Dendritic cell treated with granulocyte-macrophage colony-stimulating factor and Interleukin-4, amounts not matched to agents 40 ng/mL and 50 ng/mL, for 4 days (primary cell): ENCODE results near the gene FAH.

Experiments used
- H3K27ac Mint-ChIP-seq: one replicate; pipeline ENCODE4 v1.8.0; 2022; ENCODE audit warnings: mild to moderate bottlenecking, mixed read lengths
- H3K27me3 Mint-ChIP-seq: one replicate; pipeline ENCODE4 v1.8.0; 2022; ENCODE audit warnings: mild to moderate bottlenecking, mixed read lengths
- H3K36me3 Mint-ChIP-seq: one replicate; pipeline ENCODE4 v1.8.0; 2022; ENCODE audit warnings: low read depth, mixed read lengths
- H3K4me1 Mint-ChIP-seq: one replicate; pipeline ENCODE4 v1.8.0; 2022; ENCODE audit warnings: low read depth, mixed read lengths
- H3K4me3 Mint-ChIP-seq: one replicate; pipeline ENCODE4 v1.8.0; 2022; ENCODE audit warnings: mild to moderate bottlenecking, moderate library complexity, mixed read lengths
- H3K9me3 Mint-ChIP-seq: one replicate; pipeline ENCODE4 v1.8.0; 2022; ENCODE audit warnings: mixed read lengths
- intact Hi-C: fragments of 100-400 bp; cut with micrococcal nuclease; formaldehyde crosslinking; loops from one replicate; pipeline ENCODE4 v1.15.0; 2022

FAH gene

DNA sequence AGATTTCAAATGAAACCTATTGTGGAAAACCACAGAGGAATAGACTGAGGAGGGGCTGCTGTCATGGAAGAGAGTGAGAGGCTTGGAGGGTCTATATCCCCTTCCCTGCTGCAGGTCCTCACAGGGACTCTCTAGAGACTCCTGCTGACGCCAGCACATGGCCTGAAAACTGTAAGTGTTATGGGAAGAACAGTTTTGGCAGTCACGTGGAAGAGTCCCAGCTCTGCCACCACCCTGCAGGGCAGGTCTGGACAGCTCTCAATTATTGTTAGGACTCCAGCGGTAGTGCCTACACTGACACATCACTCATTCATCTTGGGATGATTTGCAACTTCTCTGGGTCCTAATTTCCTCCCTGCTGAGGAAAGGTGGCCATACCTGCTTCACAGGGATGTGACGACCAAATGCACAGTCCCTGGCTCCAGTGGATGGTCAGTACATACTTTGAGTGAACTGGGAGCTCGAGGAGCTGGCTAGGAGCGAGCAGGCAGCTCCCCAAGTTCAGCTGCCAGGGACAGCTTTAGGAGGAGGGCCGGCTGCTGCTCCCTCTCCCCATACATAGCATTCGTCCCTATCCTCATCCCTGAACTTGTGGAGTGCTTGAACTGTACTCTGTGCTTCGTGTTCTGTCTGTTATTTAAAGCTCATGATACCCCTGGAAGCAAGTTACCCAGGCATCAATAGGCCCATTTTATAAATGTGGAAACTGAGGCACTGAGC, 50.0 kb downstream of the FAH start:
- Mint-ChIP-seq H3K27me3 (peaks cover 11% of the 10 kb centered on the region), H3K36me3 (no peaks in the 10 kb centered on the region), H3K4me1 (no peaks in the 10 kb centered on the region), H3K9me3 (no peaks in the 10 kb centered on the region), H3K27ac (no peak overlapping the region), H3K4me3 (no peak overlapping the region)
- intact Hi-C loops, result no loop called here

DNA sequence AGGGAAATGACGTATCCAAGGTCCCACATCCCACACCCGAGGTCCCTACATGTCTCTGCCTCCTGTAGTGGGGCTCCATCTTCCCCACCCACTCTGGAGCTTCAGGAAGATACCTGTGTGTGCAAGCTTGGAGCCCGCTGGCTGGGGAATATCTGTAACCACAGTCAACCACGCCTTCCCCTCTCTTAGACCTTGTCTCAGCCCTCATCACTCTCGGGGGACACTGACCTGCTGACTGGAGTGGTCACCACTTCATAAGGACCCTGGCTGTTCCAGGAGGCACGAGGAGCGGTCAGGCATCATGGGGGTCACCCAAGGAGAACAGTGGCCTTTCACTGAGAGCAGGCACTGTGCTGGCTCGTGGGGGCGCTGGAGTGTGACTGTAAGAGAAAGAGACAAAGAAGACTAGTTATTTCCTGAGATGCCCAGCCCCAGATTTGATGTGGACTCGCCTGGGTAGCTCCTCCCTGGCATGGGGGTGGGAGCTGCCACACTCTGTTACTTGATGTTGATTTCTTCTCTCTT, 50.6 kb downstream of the FAH start:
- Mint-ChIP-seq H3K27ac (no peak overlapping the region), H3K9me3 (no peaks in the 10 kb centered on the region), H3K4me1 (no peaks in the 10 kb centered on the region), H3K4me3 (no peak overlapping the region), H3K27me3 (peaks cover 11% of the 10 kb centered on the region), H3K36me3 (no peaks in the 10 kb centered on the region)
- intact Hi-C loops, result no loop called here

DNA sequence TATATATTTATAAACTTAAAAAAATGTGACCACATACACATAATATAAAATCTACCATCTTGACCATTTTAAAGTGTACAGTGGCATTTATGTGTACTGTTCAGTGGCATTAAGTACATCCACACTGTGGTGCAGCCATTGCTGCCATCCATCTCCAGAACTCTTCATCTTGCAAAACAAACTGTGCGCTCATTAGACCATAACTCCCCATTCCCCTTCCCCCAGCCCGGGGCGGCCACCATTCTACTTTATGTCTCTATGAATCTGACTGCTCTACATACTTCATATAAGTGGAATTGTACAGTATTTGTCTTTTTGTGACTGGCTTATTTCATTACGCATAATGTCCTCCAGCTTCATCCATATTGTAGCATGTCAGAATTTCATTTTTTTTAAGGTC, 51.4 kb downstream of the FAH start:
- no peaks in the 10 kb centered on the region for H3K9me3 Mint-ChIP-seq
- H3K36me3 Mint-ChIP-seq, result no peaks in the 10 kb centered on the region
- H3K27me3 Mint-ChIP-seq, result peaks cover 11% of the 10 kb centered on the region
- intact Hi-C loops, result no loop called here
- no peak overlapping the region for H3K27ac Mint-ChIP-seq
- no peaks in the 10 kb centered on the region for H3K4me1 Mint-ChIP-seq
- H3K4me3 Mint-ChIP-seq, result no peak overlapping the region

DNA sequence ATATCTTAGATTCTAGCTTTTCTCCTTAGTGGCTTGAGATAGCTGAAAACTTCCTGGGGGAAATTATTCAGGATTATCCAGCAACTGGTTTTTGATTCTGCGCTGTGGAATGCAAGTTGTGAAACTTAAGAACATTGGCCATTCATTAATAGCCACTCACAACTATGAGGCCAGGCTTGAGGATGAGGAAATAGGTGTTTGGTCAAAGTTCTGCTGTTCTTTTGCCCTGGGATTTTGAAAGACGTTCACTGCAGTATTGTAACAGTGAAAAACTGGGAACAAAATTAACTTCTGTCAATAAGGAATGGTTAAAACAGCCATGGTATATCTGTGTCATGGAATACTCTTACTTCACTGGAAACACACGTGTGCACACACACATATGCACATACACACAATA, 55.1 kb downstream of the FAH start:
- no peaks in the 10 kb centered on the region for H3K36me3 Mint-ChIP-seq
- H3K27ac Mint-ChIP-seq, result no peak overlapping the region
- peaks cover 18% of the 10 kb centered on the region for H3K4me1 Mint-ChIP-seq
- peaks cover under 1% of the 10 kb centered on the region for H3K9me3 Mint-ChIP-seq
- intact Hi-C loops, result no loop called here
- no peak overlapping the region for H3K4me3 Mint-ChIP-seq
- H3K27me3 Mint-ChIP-seq, result peaks cover 11% of the 10 kb centered on the region

DNA sequence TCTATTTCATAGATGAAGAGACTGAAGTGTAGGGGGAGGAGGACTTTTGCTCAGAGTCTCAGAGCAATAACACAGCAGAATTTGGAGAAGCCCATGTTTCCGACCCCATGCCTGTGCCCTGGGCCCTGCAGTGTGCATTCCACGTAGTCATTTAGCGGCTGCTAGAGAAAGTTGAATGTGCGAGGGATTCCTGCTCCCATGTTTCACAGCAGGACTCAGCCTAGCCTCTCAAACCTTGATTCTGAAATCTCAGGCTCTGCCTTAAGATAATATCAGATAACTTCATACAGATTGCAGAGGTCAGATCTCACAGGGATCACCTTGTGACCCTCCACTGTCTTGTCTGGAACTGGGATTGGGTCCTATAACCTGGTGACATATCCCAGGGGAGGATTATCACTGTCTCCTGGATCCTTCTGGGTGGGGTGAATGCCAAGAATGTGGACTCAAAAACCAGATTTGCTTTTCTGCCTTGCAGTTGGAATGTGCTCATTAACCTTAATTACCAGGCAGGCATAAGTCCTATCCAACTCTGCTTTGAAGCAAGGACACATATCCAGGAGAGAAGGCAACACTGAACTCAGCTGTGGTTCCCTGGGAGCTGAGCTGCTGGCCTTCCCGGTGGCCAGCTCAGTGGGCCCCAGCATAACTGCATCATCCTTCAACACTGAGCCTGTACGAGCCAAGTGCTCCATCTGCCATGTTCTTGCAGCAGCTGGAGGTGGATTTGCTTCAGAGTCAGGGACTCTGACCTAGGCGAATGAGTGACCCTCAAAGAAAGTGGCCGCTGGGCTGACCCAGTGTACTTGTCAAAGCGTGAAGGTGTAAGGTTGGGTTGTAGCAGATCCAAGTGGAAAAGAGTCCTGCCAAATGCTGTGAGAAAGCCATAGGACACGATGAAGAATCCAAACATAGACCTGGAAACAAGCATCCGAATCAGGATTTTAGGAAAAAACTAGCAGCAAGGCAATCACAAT, 56.2 kb downstream of the FAH start:
- no peak overlapping the region for H3K4me3 Mint-ChIP-seq
- H3K36me3 Mint-ChIP-seq, result no peaks in the 10 kb centered on the region
- H3K27ac Mint-ChIP-seq, result no peak overlapping the region
- peaks cover 18% of the 10 kb centered on the region for H3K4me1 Mint-ChIP-seq
- peaks cover 9% of the 10 kb centered on the region for H3K9me3 Mint-ChIP-seq
- peaks cover 11% of the 10 kb centered on the region for H3K27me3 Mint-ChIP-seq
- intact Hi-C loops, result no loop called here

DNA sequence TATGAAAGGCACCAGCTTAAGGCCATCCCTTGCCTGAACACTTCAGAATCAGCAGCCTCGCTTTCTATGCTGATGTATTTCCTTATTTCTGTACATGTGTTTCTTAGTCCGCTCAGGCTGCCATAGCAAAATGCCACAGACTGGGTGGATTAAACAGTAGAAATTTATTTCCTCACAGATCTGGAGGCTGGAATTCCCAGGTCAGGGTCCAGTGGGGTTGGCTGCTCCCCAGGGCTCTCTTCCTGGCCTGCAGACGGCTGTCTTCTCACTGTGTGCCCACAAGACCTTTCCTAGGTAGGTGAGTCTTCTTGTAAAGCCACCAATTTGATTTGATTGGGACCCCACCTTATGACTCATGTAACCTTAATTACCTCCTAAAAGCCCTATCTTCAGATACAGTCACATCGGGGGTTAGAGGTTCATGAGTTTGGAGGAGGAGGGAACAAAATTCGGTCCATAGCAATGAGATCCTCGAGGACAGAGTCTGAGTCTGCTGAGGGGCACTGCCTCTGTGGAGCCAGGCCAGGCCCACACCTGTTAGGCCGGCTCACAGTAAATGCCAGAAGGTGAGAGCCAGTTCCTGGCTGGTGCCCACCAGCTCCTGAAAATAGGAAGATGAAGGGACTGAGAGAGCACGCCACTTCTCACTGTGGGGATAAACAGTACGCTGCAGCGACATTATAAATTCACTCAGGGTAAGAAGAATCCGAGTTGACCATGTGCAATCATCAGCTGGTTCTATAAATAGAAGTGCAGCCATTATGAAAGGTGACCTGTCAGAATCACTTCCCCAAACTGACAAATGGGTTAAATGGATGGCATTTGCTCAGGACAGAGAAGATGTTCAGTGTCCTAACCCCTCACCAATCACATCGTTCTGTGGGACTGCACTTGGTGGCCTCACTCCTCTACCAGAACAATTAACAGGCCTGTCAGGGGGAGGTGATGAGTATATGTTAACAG, 58.1 kb downstream of the FAH start:
- H3K4me1 Mint-ChIP-seq, result peaks cover 18% of the 10 kb centered on the region
- peaks cover 7% of the 10 kb centered on the region for H3K27me3 Mint-ChIP-seq
- no peak overlapping the region for H3K27ac Mint-ChIP-seq
- H3K36me3 Mint-ChIP-seq, result no peaks in the 10 kb centered on the region
- peaks cover 9% of the 10 kb centered on the region for H3K9me3 Mint-ChIP-seq
- intact Hi-C loops, result no loop called here
- no peak overlapping the region for H3K4me3 Mint-ChIP-seq

DNA sequence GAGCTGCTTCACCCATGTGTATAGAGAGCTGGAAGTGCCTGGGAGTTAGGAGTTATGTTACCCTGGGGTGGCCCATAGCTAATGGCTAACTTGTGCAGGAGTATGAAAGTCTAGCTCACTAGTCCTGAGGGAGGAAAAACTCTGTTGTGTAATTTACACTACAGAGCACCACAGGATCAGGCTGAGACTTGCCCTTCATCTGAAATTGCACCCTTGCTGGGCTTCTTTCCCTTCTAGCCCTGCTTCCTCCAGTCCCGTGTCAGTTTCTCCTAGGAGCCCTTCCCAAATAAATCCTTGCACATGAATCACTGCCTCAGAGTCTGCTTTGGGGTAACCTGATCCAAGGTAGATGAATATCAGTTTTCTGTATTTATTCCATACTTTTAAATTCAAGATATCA, 59.2 kb downstream of the FAH start:
- Mint-ChIP-seq H3K4me1 (peaks cover 18% of the 10 kb centered on the region), H3K4me3 (no peak overlapping the region), H3K36me3 (no peaks in the 10 kb centered on the region), H3K27ac (no peak overlapping the region), H3K27me3 (peaks cover 5% of the 10 kb centered on the region), H3K9me3 (peaks cover 9% of the 10 kb centered on the region)
- intact Hi-C loops, result no loop called here

DNA sequence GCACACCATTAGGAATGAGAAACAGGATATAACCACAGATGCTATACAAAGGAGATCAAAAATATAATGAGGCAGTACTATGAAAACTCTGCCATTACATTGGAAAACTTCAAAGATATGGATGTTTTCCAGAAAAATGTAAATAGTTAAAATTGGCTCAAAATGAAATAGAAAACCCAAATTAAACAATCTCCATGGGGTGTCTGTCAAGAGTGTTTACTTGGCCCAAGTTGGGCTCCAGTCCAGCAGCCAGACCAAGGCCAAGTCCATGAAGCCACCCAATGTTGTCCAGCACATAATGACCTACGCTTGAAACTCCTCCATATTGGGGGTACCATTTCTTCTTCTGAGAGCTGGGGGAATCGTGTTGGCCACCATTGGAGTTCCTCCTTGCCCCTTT, 62.1 kb downstream of the FAH start:
- no peak overlapping the region for H3K4me3 Mint-ChIP-seq
- H3K9me3 Mint-ChIP-seq, result peaks cover 9% of the 10 kb centered on the region
- intact Hi-C loops, result no loop called here
- no peak overlapping the region for H3K27ac Mint-ChIP-seq
- H3K27me3 Mint-ChIP-seq, result peaks cover 4% of the 10 kb centered on the region
- no peaks in the 10 kb centered on the region for H3K36me3 Mint-ChIP-seq
- peaks cover 18% of the 10 kb centered on the region for H3K4me1 Mint-ChIP-seq

DNA sequence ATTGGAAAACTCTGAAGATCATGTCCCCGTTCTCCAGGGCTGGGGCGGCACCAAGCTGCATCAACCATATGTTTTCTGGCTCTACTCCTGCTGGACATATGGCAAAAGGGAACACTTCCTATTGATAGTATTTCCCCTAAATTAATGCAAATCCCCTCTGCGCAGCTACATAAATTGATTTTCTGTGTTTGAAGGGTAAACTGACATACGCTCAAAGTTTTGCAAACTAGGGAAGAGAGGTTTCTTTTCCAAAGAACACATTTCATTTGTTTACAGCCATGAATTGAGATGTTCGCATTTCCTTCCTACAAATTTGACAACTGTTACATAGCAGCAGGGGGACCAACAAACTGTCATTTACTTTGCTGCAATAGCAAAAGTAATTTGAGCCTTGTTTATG, 63.3 kb downstream of the FAH start:
- Mint-ChIP-seq H3K4me1 (peaks cover 5% of the 10 kb centered on the region), H3K36me3 (no peaks in the 10 kb centered on the region), H3K27ac (no peak overlapping the region), H3K27me3 (peaks cover 6% of the 10 kb centered on the region), H3K4me3 (no peak overlapping the region), H3K9me3 (peaks cover 9% of the 10 kb centered on the region)
- intact Hi-C loops, result no loop called here

DNA sequence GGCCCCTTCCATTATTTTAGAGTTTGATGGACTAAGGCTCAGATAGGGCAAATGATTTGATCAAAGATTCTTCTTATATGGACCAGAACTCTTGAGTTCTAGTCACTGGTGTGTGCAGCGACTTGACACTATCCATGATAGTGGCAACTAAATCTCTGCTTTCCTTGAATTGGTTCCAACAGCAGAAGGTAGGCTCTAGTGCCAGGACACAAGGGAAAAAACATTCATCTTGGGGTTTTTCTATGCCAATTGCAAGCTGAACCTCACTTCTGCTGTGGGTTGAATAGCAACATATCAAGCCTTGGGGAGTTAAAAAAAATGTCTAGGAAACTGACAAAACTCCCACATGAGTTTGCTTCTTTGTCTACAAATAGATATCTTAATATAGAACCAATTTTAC, 64.1 kb downstream of the FAH start:
- intact Hi-C loops, result no loop called here
- Mint-ChIP-seq H3K4me1 (no peaks in the 10 kb centered on the region), H3K27ac (no peak overlapping the region), H3K9me3 (peaks cover 9% of the 10 kb centered on the region), H3K4me3 (no peak overlapping the region), H3K36me3 (no peaks in the 10 kb centered on the region), H3K27me3 (peaks cover 6% of the 10 kb centered on the region)

DNA sequence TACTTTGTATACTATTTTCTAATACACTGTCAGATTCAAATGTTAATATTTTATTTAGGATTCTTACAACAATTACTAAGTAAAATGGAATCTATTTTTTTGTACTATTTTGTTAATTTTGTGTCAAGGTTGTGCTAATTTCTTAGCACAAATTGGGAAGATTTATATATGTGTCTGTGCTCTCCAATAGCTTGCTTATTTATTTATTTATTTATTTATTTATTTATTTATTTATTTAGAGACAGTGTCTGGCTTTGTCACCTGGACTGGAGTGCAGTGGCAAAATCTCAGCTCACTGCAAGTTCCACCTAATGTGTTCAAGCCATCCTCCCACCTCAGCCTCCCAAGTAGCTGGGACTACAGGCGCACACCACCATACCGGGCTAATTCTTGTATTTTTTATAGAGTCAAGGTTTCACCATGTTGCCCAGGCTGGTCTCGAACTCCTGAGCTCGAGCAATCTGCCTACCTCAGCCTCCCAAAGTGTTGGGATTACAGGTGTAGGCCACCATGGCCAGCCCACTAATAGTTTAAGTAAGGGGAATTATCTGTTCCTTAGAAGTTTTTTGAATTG, 64.6 kb downstream of the FAH start:
- Mint-ChIP-seq H3K27me3 (peaks cover 6% of the 10 kb centered on the region), H3K36me3 (no peaks in the 10 kb centered on the region)
- intact Hi-C loops, result no loop called here

DNA sequence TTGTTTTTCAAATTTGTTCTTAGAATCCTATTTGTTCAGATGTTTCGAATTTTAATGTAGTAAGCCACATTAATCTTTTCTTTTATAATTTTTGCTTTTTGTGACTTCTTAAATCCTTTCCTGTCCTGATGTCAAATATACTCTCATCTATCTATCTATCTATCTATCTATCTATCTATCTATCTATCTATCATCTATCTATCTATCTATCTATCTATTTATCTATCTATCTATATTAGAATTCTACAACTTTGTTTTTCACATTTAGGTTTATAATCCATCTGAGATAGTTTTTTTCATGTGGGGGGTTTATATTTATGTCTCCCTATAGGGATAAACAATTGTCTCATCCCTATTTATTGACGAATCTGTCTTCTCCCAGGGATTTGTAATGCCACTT, 67.2 kb downstream of the FAH start:
- Mint-ChIP-seq H3K36me3 (no peaks in the 10 kb centered on the region), H3K4me1 (no peaks in the 10 kb centered on the region), H3K9me3 (no peaks in the 10 kb centered on the region), H3K4me3 (no peak overlapping the region), H3K27ac (no peak overlapping the region), H3K27me3 (peaks cover 6% of the 10 kb centered on the region)
- intact Hi-C loops, result no loop called here

More for the DNA sequence above, 64.6 kb downstream of the FAH start:
- no peak overlapping the region for H3K27ac Mint-ChIP-seq
- peaks cover 9% of the 10 kb centered on the region for H3K9me3 Mint-ChIP-seq
- H3K4me1 Mint-ChIP-seq, result no peaks in the 10 kb centered on the region
- no peak overlapping the region for H3K4me3 Mint-ChIP-seq

DNA sequence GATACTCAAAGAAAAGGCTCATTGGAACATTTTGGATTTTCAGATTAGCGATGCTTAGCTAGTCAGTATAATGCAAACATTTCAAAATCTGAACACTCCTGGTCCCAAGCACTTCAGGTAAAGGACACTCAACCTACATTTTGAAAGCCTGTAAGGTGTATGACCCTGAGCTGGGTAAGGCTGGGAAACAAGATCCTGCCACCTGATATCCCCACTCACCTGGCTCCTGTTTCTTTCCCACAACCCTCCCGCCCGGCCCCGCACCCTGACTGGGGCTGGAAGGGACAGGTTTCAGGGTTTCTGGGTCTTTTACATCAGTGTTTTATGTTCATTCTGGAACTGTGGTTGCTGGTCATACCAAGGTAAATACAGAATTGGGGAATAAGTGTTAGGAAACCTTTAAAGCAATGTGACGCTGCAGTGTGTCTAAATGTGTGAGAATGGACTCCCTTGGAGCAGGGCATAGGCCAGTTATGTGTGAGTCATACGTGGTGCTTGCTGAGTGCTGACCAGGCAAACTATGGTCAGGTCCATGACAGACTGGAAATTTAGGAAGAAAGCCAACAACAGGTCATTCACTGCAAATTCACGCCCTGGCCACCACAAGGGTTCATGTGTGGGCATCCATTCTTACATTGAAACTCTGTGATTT, 76.3 kb downstream of the FAH start:
- intact Hi-C loops, result no loop called here
- H3K27ac Mint-ChIP-seq, result no peak overlapping the region
- H3K4me1 Mint-ChIP-seq, result peaks cover 4% of the 10 kb centered on the region
- peaks cover 32% of the 10 kb centered on the region for H3K27me3 Mint-ChIP-seq
- H3K9me3 Mint-ChIP-seq, result no peaks in the 10 kb centered on the region
- H3K36me3 Mint-ChIP-seq, result no peaks in the 10 kb centered on the region
- H3K4me3 Mint-ChIP-seq, result no peak overlapping the region
